ENCODE measurements around the gene MGAT5. TPM values are rescaled to one million over a fixed set of nuclear protein-coding genes. Genes with fewer than 3 reads are reported as not detected.
A peak's percentile ranks its signal among the peaks of the same experiment; 100 is the strongest.

MGAT5 gene
- total and polyA plus RNA-seq, 8 donors = 2.9 to 36.9 (median 19.6) TPM

GRCh38 chr2:134490559-134490958, 236.7 kb downstream of the MGAT5 start:
- TF ChIP-seq CTCF (IDR thresholded peaks at IDR 0.05) = no peak
- ATAC-seq (no peak), DNase-seq (no peak), FAIRE-seq (no peak)
- no peak overlapping the region for H3K4me3 ChIP-seq
- WGBS, 2 donors = 95 to 97% methylated on average over 4 of the region's 4 CpGs
- no peaks in the 10 kb centered on the region for H3K36me3 ChIP-seq
- no peak overlapping the region for H3K27ac ChIP-seq
- no peaks in the 10 kb centered on the region for H3K9me3 ChIP-seq
- no peaks in the 10 kb centered on the region for H3K27me3 ChIP-seq
- intact Hi-C loops (cut with DNase I) = no loop called here
- peaks cover 0 to 2% (median 0%) of the 10 kb centered on the region in 3 donors for H3K4me1 ChIP-seq

GRCh38 chr2:134491022-134491421, 237.2 kb downstream of the MGAT5 start:
- H3K4me3 ChIP-seq = no peak overlapping the region
- H3K4me1 ChIP-seq = peaks cover 0 to 2% (median 0%) of the 10 kb centered on the region in 3 donors
- no peak overlapping the region for H3K27ac ChIP-seq
- no peak for DNase-seq
- no peak for FAIRE-seq
- H3K9me3 ChIP-seq = no peaks in the 10 kb centered on the region
- no peaks in the 10 kb centered on the region for H3K27me3 ChIP-seq
- WGBS, 2 donors = 89 to 92% methylated on average over 4 of the region's 4 CpGs
- intact Hi-C loops (cut with DNase I) = no loop called here
- peak in 2 of 4 donors; percentile 9 to 14 for ATAC-seq
- TF ChIP-seq CTCF (IDR thresholded peaks at IDR 0.05) = no peak
- H3K36me3 ChIP-seq = no peaks in the 10 kb centered on the region

- Histone ChIP-seq H3K9me3 (no peaks in the 10 kb centered on the region), H3K4me1 (peaks cover 0 to 2% (median 0%) of the 10 kb centered on the region in 3 donors), H3K27me3 (no peaks in the 10 kb centered on the region), H3K4me3 (no peak overlapping the region), H3K27ac (peak overlapping the region in 1 of 4 donors; percentile 4), H3K36me3 (no peaks in the 10 kb centered on the region)
- ATAC-seq = peak; percentile 64 to 95 (median 90)
- peak in 2 of 6 donors; percentile 31 to 49 for DNase-seq
- no peak for FAIRE-seq
- intact Hi-C loops (cut with DNase I) = no loop called here
- TF ChIP-seq CTCF (IDR thresholded peaks at IDR 0.05) = peak in 1 of 4 donors; percentile 19
- WGBS, 2 donors = 21 to 23% methylated on average over 9 of the region's 9 CpGs
Observed at GRCh38 chr2:134491771-134492441, 238.0 kb downstream of the MGAT5 start.

- no peak for FAIRE-seq
- 87% methylated on average over 4 of the region's 4 CpGs for WGBS, 2 donors
Observed at GRCh38 chr2:134493797-134494196, 239.9 kb downstream of the MGAT5 start.

More at GRCh38 chr2:134493797-134494196, 239.9 kb downstream of the MGAT5 start:
- DNase-seq (no peak), ATAC-seq (no peak)
- no peak for TF ChIP-seq CTCF (IDR thresholded peaks at IDR 0.05)
- intact Hi-C loops (cut with DNase I) = no loop called here
- H3K36me3 ChIP-seq = no peaks in the 10 kb centered on the region
- H3K27me3 ChIP-seq = no peaks in the 10 kb centered on the region
- H3K9me3 ChIP-seq = no peaks in the 10 kb centered on the region
- H3K27ac ChIP-seq = no peak overlapping the region
- no peak overlapping the region for H3K4me3 ChIP-seq
- peaks cover 0 to 2% (median 0%) of the 10 kb centered on the region in 3 donors for H3K4me1 ChIP-seq

Data from pancreas (tissue), 10 donors.